Erythroblast (primary cell): ENCODE results near the gene DNAH11.

ENCODE experiments used
- DNase-seq, 2 experiments: peaks; one replicate each; lab custom pipeline; 2025; lab: John Stamatoyannopoulos, UW
- GATA1 ChIP-seq: IDR thresholded peaks from 2 replicates; pipeline ENCODE4 v1.6.1; 2011; ENCODE audit warnings: low read depth, mild to moderate bottlenecking, control low read depth, low read length, moderate library complexity
- POLR2A ChIP-seq: IDR thresholded peaks from 2 replicates; pipeline ENCODE4 v1.6.1; 2011; ENCODE audit warnings: mild to moderate bottlenecking, low read length

Gene DNAH11

DNA sequence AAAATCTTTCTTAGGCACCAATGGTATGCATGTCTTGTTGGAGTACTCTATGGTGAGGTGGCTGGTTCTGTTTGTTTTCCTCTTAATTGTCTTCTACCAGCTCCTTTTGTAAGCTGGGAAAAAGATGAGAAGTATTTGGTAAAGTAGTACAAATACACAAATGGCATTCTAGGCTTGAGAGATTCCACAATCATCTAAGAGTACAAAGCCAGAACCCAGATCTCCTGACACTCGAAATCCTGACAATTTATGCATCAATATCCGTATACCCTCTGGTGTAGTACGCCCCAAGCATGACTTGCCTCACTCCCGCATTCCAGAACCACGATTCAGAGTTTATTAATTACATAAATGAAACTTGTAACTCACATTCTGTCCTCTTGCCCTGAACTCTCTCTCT lies 359.4 kb downstream of the DNAH11 start:
- no peak for TF ChIP-seq POLR2A
- no peak for TF ChIP-seq GATA1
- DNase-seq: no peak

DNA sequence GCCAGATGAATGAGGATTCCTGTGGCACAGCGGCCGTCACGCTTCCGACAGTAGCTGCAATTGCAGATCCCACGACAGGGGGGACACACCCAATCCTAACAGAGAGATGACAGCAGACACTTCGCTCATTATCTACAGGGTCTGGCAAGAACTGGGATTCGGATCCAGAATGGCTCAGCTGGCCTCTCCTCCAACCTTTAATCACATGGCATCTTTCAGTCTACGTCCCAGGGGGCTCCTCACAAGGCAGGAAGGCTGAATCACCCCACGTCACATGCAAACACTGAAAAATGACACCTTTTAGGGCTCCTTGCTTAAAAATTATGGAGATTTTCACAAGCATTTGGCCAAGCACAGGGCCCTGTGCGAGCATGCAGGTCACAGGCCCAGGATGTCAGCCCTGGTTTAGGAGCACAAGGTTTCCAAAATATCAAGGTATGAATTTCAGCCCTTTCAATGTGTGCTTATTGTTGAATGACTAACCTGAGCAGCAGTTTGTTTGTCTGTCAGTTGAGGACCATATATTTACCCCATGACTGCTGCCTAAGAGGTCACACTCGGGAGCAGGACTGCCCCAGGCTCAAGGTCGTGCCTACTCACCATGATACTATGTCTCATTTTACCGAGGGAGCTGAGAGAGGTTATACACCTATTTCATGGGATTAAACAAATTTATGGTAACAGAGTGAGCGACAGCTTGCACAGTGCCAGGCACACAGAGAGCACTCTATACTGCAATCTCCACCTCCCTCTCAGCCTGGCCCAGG lies 360.4 kb downstream of the DNAH11 start:
- no peak for TF ChIP-seq GATA1
- no peak for TF ChIP-seq POLR2A
- DNase-seq: no peak

DNA sequence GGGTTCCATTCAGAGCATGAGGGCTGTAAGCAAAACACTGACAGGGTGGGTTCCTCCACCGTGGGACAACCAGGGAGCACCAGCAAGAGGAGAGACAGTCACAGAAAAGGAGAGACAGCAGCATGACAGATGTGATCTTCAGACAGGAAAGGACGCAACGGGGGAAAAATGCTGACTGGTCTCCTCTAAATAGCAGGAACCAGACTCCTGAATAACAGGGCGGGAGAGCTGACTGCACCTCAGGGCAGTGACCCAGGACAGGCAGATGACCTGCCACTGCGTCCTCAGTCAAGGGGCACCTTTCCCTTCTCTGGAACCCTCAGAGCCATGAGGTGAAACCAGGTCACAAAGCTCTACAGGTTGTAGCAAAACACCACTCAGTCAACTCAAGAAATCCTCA lies 365.9 kb downstream of the DNAH11 start:
- TF ChIP-seq POLR2A (no peak), GATA1 (no peak)
- DNase-seq: no peak

DNA sequence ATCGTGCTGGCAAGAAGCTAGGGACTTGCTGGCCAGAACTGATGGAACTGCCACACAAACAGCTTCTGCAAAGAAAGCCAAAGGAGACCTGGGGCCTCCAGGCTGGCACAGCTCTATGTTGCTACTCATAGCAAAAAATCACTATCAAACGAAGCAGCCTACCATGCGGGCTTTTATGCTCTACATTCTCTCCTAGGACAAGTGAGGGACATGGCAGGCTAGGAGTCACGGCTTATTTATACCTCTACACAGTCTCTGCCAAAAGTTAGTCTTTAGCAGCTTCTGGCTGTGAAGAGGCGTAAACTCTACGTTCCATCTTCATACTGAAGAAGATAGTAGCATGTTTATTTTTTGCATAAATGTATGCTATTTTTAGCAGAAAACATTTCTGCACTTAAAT lies 367.4 kb downstream of the DNAH11 start:
- TF ChIP-seq POLR2A (no peak), GATA1 (no peak)
- no peak for DNase-seq

DNA sequence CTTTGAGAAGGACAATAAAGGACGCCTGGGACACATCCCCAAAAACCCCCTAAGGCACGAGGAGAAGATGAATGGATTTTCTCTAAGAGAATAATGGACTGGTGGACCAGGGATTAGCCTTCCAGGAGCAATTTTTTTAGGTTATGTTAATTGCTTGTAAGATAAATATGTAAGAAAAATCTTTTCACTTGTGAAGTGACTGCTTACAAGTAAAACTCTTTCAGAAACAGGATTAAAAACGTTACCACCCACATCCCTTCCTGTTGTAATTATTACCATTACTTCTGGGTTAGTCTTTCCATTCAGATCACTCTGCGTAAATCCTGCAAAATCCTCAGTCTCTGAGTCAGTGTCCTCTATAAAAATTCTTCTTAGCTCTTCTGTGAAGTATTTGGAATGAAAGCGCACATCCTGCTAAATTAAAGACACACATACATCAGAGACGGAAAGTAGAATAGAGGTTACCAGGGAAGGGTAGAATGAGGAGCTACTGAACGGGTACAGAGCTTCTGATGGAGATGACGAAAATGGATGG lies 368.6 kb downstream of the DNAH11 start:
- TF ChIP-seq GATA1: no peak
- TF ChIP-seq POLR2A: no peak
- no peak for DNase-seq

DNA sequence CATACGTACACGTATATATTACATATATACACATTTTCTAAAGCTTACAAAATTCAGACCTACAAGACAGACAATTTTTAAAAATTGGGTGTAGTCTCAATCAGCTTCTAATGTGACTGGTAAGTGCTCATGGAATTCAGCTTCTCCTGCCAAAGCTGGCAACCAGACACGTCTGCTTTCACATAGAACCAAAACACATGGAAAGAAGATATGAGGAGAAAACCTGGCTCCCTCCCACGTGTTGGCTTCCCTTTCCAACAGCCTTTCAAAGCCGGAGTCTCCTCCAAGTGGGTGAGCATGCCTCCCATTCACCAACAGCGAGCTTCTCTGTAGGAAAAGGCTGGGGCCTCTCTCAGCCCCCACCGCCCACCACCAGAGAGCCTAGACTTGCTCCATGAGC lies 369.5 kb downstream of the DNAH11 start:
- no peak for TF ChIP-seq GATA1
- no peak for TF ChIP-seq POLR2A
- DNase-seq: no peak

DNA sequence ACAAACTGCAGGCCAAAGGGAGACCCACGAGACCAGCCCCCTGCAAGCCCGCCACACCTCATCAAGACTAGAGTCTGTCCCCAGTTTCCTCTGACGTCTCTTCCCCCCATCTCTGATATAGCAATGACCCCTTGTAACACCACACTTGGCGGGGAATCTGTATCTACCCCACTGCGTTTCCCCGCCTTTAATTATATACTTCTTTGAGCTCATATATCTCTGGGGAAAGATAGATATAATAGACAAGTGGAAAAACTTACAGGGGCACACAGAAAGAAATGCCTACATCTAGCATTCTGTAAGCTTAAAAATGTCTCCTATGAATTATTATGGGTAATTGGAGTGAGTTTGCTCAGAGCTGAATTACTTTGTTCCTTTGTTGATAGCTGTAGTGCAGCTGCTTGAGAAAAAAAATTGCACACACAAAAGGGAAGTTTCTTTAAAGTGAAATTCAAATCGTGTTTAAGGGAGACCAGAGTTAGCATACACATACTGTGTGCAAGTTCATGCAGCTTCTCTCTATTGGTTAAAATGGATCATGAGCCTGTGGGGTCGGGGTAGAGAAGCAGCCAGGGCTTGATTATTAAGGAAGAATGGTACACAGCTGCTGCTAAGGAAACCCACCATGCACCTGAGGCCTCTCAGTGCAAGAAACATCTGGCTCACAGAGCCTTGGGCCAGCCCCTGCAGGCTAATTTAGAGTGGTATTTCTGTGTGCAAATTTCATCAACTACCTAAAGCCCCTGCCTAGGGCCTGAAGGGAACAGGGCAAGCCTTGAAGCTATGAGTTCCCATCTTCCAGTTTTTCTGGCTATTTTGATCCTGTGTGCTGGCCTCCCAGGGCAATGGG lies 370.3 kb downstream of the DNAH11 start:
- no peak for TF ChIP-seq POLR2A
- TF ChIP-seq GATA1: no peak
- no peak for DNase-seq

DNA sequence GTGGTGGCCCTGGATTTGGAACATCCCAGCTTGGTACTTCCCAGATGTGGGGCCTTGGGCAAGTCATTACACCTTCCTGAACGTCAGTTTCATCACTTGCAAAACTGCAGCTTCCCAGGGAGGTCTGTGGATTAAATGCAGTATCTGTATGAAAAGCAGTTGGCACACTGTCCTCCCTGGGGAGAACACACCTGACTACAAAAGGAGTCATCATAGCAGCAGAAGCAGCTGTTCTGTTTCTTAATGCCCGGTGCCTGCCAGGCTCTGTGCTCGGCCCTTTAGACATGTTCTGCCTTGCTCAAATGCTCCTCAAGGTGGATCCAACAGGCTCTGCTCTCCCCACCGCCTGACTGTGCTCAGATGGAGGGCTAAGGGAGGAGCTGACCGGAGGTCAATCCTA lies 371.8 kb downstream of the DNAH11 start:
- TF ChIP-seq GATA1 (no peak), POLR2A (no peak)
- DNase-seq: no peak

DNA sequence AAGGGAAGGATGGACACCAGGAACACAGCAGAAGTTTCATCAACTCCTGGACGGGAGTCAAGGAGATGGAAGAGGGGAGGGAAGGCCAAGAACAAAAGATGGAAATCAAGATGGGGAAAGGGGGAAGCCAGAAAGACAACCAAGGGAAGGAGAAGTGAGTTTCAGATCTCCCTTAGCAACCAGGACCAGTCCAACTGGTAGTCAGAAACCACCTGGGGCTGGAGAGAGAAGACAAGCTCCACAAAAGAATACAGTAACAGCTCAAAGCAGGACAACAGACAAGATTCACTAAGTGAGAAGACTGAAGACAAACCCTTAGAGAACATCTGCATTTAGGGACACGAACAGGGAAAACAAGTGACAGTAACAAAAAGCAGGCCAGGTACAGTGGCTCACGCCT lies 372.3 kb downstream of the DNAH11 start:
- TF ChIP-seq POLR2A (no peak), GATA1 (no peak)
- no peak for DNase-seq

DNA sequence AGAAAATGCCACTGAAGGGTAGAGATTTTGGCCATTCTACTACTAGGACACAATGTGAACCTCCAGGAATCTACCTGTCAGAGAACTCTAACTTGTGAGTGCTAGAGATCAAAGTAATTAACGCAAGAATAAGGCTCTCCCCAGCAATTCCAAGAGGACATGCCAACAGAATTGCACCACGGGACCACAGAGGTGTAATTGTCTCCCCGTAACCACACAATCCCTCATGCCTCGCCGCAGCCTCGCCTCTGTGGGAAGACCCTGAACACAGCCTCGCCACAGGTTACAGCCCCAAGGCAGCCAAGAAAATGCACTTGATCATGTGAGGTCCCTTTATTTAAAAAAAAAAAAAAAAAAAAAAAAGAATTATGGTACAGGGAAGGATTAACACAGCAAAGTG lies 373.3 kb downstream of the DNAH11 start:
- DNase-seq: no peak
- no peak for TF ChIP-seq GATA1
- no peak for TF ChIP-seq POLR2A

DNA sequence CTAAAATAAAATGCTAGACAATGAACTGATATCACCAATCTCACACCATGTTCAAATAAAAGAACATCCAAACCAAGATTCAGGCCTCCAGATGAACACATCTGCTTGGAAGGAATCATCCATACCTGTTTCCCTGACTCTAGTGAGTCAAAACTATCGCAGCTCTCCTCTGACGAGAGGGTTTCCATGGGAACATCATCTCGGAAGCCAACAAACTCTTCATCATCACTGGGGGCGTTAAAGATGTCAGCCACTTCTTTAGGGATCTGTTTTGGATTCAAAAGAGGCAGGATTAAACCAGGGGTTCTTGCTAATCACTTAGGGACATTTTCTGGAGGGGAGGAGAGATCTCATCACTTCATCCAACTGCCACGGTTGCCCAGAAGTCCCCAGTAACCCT lies 373.8 kb downstream of the DNAH11 start:
- no peak for TF ChIP-seq GATA1
- TF ChIP-seq POLR2A: no peak

DNA sequence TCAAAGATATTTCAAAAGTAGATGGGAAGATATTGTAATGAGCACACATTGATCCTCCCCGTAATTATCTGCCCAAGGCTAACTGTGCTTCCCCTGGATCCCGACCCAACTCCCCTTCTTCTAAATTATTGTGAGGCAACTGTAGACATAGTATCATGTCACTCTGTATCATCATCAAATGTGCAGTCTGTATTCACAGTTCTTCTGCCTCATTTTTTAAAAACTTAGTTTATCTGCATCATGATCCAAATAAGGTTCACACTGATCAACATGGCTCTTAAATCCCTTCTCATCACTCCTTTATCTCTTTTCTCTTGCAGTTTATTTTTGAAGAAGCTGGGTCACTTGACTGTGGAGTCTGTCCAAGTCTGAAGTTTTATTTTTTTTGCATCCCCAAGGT lies 375.4 kb downstream of the DNAH11 start:
- TF ChIP-seq GATA1 (no peak), POLR2A (no peak)
- DNase-seq: no peak

More for the DNA sequence above, 373.8 kb downstream of the DNAH11 start:
- no peak for DNase-seq

DNA sequence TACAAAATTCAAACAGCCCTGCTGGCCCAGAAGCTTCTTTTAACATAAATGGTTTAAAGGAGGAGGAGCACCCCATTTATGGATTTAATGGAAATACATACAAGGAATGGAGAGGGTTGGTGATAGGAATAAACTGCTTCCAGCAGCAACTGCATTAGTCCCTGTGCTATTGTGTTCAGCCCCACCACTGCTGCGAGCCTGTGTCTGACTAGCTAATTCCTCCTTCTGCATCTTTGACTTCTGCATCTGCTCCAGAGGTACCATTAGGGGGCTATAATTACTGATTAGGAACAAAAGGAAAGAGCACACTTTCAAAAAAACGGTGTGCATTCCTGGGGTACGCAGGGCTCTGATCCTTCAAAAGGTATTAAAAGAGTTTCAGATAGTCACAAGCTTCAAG lies 378.1 kb downstream of the DNAH11 start:
- no peak for TF ChIP-seq GATA1
- TF ChIP-seq POLR2A: no peak
- no peak for DNase-seq

DNA sequence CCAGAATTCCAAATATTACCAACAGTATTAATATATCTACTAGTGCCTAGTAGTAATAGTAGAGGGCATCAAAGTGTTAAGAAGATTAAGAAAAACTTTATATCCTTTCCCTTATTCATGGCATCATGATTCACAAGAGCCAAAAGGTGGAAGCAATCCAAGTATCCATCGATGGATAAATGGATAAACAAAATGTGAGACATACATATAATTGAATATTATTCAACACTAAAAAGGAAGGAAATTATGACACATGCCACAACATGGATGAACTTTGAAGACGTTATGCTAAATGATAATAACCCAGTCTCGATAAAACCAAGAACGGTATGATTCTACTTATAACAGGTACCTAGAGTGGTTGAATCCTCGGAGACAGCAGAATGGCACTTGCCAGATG lies 379.8 kb downstream of the DNAH11 start:
- no peak for TF ChIP-seq GATA1
- no peak for TF ChIP-seq POLR2A
- no peak for DNase-seq

DNA sequence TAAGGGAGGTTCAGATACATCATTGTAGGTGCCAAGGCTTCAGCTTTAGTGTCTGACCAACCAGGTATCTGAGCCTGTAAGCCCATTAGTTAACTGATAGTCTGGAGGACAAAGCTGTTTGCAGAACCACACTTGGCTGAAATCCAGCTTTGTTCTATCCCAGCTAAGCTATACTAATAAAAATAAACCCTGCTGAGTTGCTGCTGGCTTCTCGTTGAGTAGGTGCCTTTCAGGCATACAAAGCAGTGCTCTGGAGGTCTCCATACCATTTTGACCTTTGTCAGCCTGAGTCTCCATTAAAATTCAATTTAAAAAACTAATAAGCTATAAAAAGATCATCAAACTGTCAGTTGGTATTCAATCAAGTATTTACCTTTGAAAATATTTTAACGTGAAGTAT lies 380.8 kb downstream of the DNAH11 start:
- TF ChIP-seq POLR2A (no peak), GATA1 (no peak)
- DNase-seq: no peak
